ENCODE results near the gene FAM53B. TPM values are rescaled to one million over a fixed set of nuclear protein-coding genes. Genes with fewer than 3 reads are reported as not detected.

The FAM53B gene
- total and polyA plus RNA-seq, 4 donors, result 14.6 to 45.4 (median 18.2) TPM

DNA sequence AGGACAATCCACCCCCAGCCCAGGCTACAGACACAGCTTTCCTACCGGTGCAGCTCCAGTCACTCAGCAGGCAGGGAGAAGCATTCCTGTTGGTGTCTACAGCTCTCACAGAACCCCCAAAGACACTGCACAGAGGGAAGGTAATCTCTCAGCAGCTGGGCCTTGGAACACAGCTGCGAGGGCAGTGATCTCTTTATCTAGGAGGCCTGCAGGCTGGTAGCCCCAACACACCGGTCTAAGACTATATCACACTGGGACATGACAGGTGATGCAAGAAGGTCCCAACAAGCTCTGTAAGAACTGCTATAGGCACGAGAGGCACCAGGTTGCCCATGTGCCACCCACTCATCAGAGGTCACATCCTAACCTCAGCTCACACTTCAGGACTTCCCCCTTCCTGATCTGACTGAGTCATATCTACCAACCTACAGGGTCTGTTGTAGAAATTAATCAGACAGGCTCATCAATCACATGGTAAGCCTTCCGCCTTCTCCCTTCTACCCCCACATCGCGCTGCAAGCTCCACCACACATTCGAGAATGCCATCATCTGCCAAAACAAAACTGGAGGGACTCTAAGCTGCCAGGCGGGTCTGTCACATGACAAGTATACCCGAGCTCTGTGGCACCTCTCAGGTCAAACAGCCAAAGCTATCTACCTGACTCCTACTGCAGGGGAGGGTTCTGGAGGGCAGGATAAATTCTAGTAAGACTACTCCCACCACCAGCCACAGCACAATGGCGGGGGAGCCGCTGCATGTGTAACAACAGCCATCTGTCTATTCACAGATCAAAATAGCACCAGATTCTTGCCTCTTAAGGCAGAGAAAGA, 26.1 kb downstream of the FAM53B start:
- Histone ChIP-seq H3K27ac (ENCODE audit: low read depth in 1 of 2, low read length in 1 of 2) (peak overlapping the region; percentile 82 to 88), H3K4me3 (no peak overlapping the region), H3K27me3 (ENCODE audit: control insufficient read depth in 3 of 3, insufficient read depth in 3 of 3, low read length in 2 of 3) (no peaks in the 10 kb centered on the region), H3K9me3 (ENCODE audit: control insufficient read depth in 4 of 4, insufficient read depth in 3 of 4, low read length in 3 of 4) (no peaks in the 10 kb centered on the region), H3K36me3 (ENCODE audit: control insufficient read depth in 4 of 4, insufficient read depth in 4 of 4, low read length in 4 of 4) (no peaks in the 10 kb centered on the region), H3K4me1 (ENCODE audit: control insufficient read depth in 5 of 5, insufficient read depth in 5 of 5, low read length in 5 of 5) (peaks cover 22 to 77% (median 37%) of the 10 kb centered on the region in 5 donors), H3K9ac (ENCODE audit: insufficient read depth in 1 of 2, low read length in 2 of 2) (no peak overlapping the region)
- TF ChIP-seq, protein P1, sequence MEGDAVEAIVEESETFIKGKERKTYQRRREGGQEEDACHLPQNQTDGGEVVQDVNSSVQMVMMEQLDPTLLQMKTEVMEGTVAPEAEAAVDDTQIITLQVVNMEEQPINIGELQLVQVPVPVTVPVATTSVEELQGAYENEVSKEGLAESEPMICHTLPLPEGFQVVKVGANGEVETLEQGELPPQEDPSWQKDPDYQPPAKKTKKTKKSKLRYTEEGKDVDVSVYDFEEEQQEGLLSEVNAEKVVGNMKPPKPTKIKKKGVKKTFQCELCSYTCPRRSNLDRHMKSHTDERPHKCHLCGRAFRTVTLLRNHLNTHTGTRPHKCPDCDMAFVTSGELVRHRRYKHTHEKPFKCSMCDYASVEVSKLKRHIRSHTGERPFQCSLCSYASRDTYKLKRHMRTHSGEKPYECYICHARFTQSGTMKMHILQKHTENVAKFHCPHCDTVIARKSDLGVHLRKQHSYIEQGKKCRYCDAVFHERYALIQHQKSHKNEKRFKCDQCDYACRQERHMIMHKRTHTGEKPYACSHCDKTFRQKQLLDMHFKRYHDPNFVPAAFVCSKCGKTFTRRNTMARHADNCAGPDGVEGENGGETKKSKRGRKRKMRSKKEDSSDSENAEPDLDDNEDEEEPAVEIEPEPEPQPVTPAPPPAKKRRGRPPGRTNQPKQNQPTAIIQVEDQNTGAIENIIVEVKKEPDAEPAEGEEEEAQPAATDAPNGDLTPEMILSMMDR (IDR thresholded peaks at IDR 0.05; ENCODE audit: control extremely low read depth, extremely low read depth), result no peak
- ATAC-seq (ENCODE audit: insufficient read depth, low FRiP score) (peak; percentile 53), DNase-seq (no peak)
- WGBS, 2 donors, result 44 to 56% methylated on average over 12 of the region's 12 CpGs

- TF ChIP-seq, protein P1 (IDR thresholded peaks at IDR 0.05; ENCODE audit: control extremely low read depth, extremely low read depth), result no peak
- no peaks in the 10 kb centered on the region for H3K36me3 ChIP-seq (ENCODE audit: control insufficient read depth in 4 of 4, insufficient read depth in 4 of 4, low read length in 4 of 4)
- peak overlapping the region in 1 of 2 donors; percentile 57 for H3K27ac ChIP-seq (ENCODE audit: low read depth in 1 of 2, low read length in 1 of 2)
- no peak overlapping the region for H3K9ac ChIP-seq (ENCODE audit: insufficient read depth in 1 of 2, low read length in 2 of 2)
- ATAC-seq (ENCODE audit: insufficient read depth, low FRiP score) (no peak), DNase-seq (no peak)
- WGBS, 2 donors, result 92 to 94% methylated on average over 9 of the region's 9 CpGs
- H3K9me3 ChIP-seq (ENCODE audit: control insufficient read depth in 4 of 4, insufficient read depth in 3 of 4, low read length in 3 of 4), result no peaks in the 10 kb centered on the region
- no peak overlapping the region for H3K4me3 ChIP-seq
- no peaks in the 10 kb centered on the region for H3K27me3 ChIP-seq (ENCODE audit: control insufficient read depth in 3 of 3, insufficient read depth in 3 of 3, low read length in 2 of 3)
- H3K4me1 ChIP-seq (ENCODE audit: control insufficient read depth in 5 of 5, insufficient read depth in 5 of 5, low read length in 5 of 5), result peaks cover 21 to 69% (median 39%) of the 10 kb centered on the region in 5 donors
Observed at GRCh38 chr10:124717041-124717757, 27.0 kb downstream of the FAM53B start.

GRCh38 chr10:124716369-124716768, 27.8 kb downstream of the FAM53B start:
- WGBS, 2 donors, result 80 to 88% methylated on average over 4 of the region's 4 CpGs
- H3K27ac ChIP-seq (ENCODE audit: low read depth in 1 of 2, low read length in 1 of 2), result peak overlapping the region in 1 of 2 donors; percentile 2

More at GRCh38 chr10:124716369-124716768, 27.8 kb downstream of the FAM53B start:
- no peak for ATAC-seq (ENCODE audit: insufficient read depth, low FRiP score)
- Histone ChIP-seq H3K4me1 (ENCODE audit: control insufficient read depth in 5 of 5, insufficient read depth in 5 of 5, low read length in 5 of 5) (peaks cover 21 to 61% (median 35%) of the 10 kb centered on the region in 5 donors), H3K27me3 (ENCODE audit: control insufficient read depth in 3 of 3, insufficient read depth in 3 of 3, low read length in 2 of 3) (no peaks in the 10 kb centered on the region), H3K9me3 (ENCODE audit: control insufficient read depth in 4 of 4, insufficient read depth in 3 of 4, low read length in 3 of 4) (no peaks in the 10 kb centered on the region), H3K9ac (ENCODE audit: insufficient read depth in 1 of 2, low read length in 2 of 2) (peak overlapping the region in 1 of 2 donors; percentile 48), H3K36me3 (ENCODE audit: control insufficient read depth in 4 of 4, insufficient read depth in 4 of 4, low read length in 4 of 4) (no peaks in the 10 kb centered on the region), H3K4me3 (no peak overlapping the region)
- peak in 2 of 3 donors; percentile 48 to 69 for DNase-seq
- TF ChIP-seq, protein P1 (IDR thresholded peaks at IDR 0.05; ENCODE audit: control extremely low read depth, extremely low read depth), result no peak
